ENCODE measurements around the gene HLA-B. TPM values are rescaled to one million over a fixed set of nuclear protein-coding genes. Genes with fewer than 3 reads are reported as not detected.

Gene HLA-B
- polyA plus RNA-seq, 3 donors = 5,055 to 6,999 (median 6,126) TPM

- H3K4me2 ChIP-seq (replicated peaks; ENCODE audit: extremely low read depth, low read length, poor library complexity, severe bottlenecking) = no peak overlapping the region
- H3K4me1 ChIP-seq (ENCODE audit: control insufficient read depth in 1 of 2, insufficient read depth in 2 of 2, low read length in 2 of 2) = no peaks in the 10 kb centered on the region
- H3K27me3 Mint-ChIP-seq (ENCODE audit: low read depth in 3 of 3) = peaks cover 1 to 3% (median 3%) of the 10 kb centered on the region in 3 donors
- no peaks in the 10 kb centered on the region for H3K9me3 ChIP-seq (replicated peaks in 1 of 2; ENCODE audit: control insufficient read depth in 1 of 2, insufficient read depth in 1 of 2, low read length in 2 of 2)
- no peaks in the 10 kb centered on the region for H4K20me1 ChIP-seq (ENCODE audit: insufficient read depth, low read length)
- intact Hi-C loops (cut with micrococcal nuclease) = no loop called here
- H3K27me3 ChIP-seq (ENCODE audit: control insufficient read depth in 2 of 2, insufficient read depth in 2 of 2, low read length in 2 of 2) = no peaks in the 10 kb centered on the region
- 80% methylated on average over 1 of the region's 1 CpG for WGBS (ENCODE audit: insufficient coverage)
- H3K36me3 Mint-ChIP-seq = no peaks in the 10 kb centered on the region
- H3K27ac ChIP-seq (ENCODE audit: low read depth in 1 of 2, low read length in 2 of 2) = no peak overlapping the region
- DNase-seq = no peak
- no peak overlapping the region for H3K27ac Mint-ChIP-seq
- TF ChIP-seq CTCF (IDR thresholded peaks at IDR 0.05) = no peak
- H3K79me2 ChIP-seq (ENCODE audit: insufficient read depth, low read length) = no peaks in the 10 kb centered on the region
- H3K4me1 Mint-ChIP-seq = no peaks in the 10 kb centered on the region
- H3K9me3 Mint-ChIP-seq = no peaks in the 10 kb centered on the region
- no peak overlapping the region for H3K4me3 Mint-ChIP-seq
- no peak overlapping the region for H3K4me3 ChIP-seq (replicated peaks in 1 of 3; ENCODE audit: low read depth in 2 of 3, low read length in 3 of 3)
- H3K36me3 ChIP-seq (replicated peaks in 1 of 2; ENCODE audit: control insufficient read depth in 1 of 2, insufficient read depth in 2 of 2, low read length in 2 of 2) = no peaks in the 10 kb centered on the region
- H2AFZ ChIP-seq (ENCODE audit: insufficient read depth, low read depth, low read length, poor library complexity, severe bottlenecking) = no peak overlapping the region
- no peak overlapping the region for H3K9ac ChIP-seq (ENCODE audit: insufficient read depth, low read length, poor library complexity, severe bottlenecking)
These were observed 30.0 kb upstream of the HLA-B start for GRCh38 chr6:31386977-31387376.

GRCh38 chr6:31386099-31386498, 29.1 kb upstream of the HLA-B start:
- Mint-ChIP-seq H3K36me3 (no peaks in the 10 kb centered on the region), H3K27me3 (ENCODE audit: low read depth in 3 of 3) (peaks cover 4 to 6% (median 6%) of the 10 kb centered on the region in 3 donors), H3K9me3 (no peaks in the 10 kb centered on the region), H3K27ac (no peak overlapping the region), H3K4me1 (no peaks in the 10 kb centered on the region), H3K4me3 (no peak overlapping the region)
- Histone ChIP-seq H3K9me3 (replicated peaks in 1 of 2; ENCODE audit: control insufficient read depth in 1 of 2, insufficient read depth in 1 of 2, low read length in 2 of 2) (no peaks in the 10 kb centered on the region), H3K79me2 (ENCODE audit: insufficient read depth, low read length) (no peaks in the 10 kb centered on the region), H3K36me3 (replicated peaks in 1 of 2; ENCODE audit: control insufficient read depth in 1 of 2, insufficient read depth in 2 of 2, low read length in 2 of 2) (no peaks in the 10 kb centered on the region), H4K20me1 (ENCODE audit: insufficient read depth, low read length) (no peaks in the 10 kb centered on the region), H3K9ac (ENCODE audit: insufficient read depth, low read length, poor library complexity, severe bottlenecking) (no peak overlapping the region), H3K4me2 (replicated peaks; ENCODE audit: extremely low read depth, low read length, poor library complexity, severe bottlenecking) (no peak overlapping the region), H3K27me3 (ENCODE audit: control insufficient read depth in 2 of 2, insufficient read depth in 2 of 2, low read length in 2 of 2) (no peaks in the 10 kb centered on the region), H3K27ac (ENCODE audit: low read depth in 1 of 2, low read length in 2 of 2) (no peak overlapping the region), H3K4me1 (ENCODE audit: control insufficient read depth in 1 of 2, insufficient read depth in 2 of 2, low read length in 2 of 2) (no peaks in the 10 kb centered on the region), H3K4me3 (replicated peaks in 1 of 3; ENCODE audit: low read depth in 2 of 3, low read length in 3 of 3) (no peak overlapping the region), H2AFZ (ENCODE audit: insufficient read depth, low read depth, low read length, poor library complexity, severe bottlenecking) (no peak overlapping the region)
- intact Hi-C loops (cut with micrococcal nuclease) = no loop called here
- whole genome bisulfite sequencing (ENCODE audit: insufficient coverage) = 100% methylated on average over 1 of the region's 3 CpGs
- TF ChIP-seq CTCF (IDR thresholded peaks at IDR 0.05) = no peak
- no peak for DNase-seq
